ENCODE measurements around the gene PSG11.
A peak's percentile ranks its signal among the peaks of the same experiment; 100 is the strongest.
"Not testable (repeated sequence)": the region's sequence is repeated elsewhere in the genome, so short reads cannot be mapped to it uniquely, and the experiment has no call there.

PSG11 gene

GRCh38 chr19:43026369-43026768, at the start of gene PSG11:
TSS of gene PSG11 (minus strand) at chr19:43026469. CDS start at chr19:43026372, 97 bp downstream.
- not testable (repeated sequence) for DNase-seq

- not testable (repeated sequence) for DNase-seq
These were observed 36.1 kb upstream of the PSG11 start for GRCh38 chr19:43062418-43062817.

GRCh38 chr19:43061326-43061725, 35.1 kb upstream of the PSG11 start:
- DNase-seq: not testable (repeated sequence)

DNA sequence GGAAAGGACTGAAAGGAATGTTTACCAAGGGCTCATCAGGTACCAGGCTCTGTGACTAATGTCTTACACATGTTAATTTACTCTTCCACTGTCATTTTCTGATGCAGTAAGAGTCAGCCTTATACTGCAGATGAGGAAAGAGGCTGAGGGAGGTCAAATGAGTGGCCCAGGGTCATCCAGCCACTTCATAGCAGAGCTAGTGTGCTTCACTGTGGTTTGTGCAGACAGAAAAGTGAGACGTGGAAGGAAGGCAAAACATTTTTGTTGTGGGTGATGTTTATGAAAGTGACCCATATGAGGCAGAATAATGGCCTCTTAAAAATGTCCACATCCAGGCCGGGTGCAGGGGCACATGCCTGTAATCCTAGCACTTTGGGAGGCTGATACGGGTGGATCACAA, 34.0 kb upstream of the PSG11 start:
- DNase-seq: not testable (repeated sequence)

GRCh38 chr19:43059482-43059881, 33.2 kb upstream of the PSG11 start:
- not testable (repeated sequence) for DNase-seq

DNA sequence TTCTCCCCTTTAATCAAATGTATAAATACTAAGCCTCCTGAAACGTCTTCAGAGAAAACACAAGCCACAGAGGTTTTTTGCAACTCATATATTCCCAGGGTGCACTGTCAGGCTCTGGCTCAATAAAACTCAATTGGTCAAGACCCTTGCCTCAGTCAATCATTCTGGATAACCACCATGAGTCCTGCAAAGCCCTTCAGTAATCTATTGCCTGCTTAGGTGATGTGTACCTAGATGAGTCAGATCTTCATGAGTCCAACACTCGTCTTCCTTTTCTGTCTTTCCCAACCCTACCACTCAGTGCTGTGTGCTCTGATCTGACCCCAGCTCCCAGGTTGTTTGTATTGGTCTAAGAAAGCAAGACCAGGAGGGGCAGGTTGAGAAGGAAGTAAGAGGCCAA, 32.2 kb upstream of the PSG11 start:
- not testable (repeated sequence) for DNase-seq

DNA sequence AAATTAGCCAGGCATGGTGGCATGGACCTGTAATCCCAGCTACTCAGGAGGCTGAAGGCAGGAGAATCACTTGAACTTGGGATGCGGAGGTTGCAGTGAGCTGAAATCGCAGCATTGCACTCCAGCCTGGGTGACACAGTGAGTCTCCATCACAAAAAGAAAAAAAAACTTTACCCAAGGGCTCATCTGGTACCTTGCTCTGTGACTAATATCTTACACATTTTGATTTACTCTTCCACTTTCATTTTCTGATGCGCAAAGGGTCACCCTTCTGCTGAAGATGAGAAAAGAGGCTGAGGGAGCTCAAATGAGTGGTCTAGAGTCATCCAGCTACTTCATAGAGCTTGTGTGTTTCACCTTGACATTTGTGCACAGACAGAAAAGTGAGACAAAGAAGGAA, 21.7 kb upstream of the PSG11 start:
- DNase-seq: not testable (repeated sequence)

GRCh38 chr19:43046578-43046977, 20.3 kb upstream of the PSG11 start:
- not testable (repeated sequence) for DNase-seq

DNA sequence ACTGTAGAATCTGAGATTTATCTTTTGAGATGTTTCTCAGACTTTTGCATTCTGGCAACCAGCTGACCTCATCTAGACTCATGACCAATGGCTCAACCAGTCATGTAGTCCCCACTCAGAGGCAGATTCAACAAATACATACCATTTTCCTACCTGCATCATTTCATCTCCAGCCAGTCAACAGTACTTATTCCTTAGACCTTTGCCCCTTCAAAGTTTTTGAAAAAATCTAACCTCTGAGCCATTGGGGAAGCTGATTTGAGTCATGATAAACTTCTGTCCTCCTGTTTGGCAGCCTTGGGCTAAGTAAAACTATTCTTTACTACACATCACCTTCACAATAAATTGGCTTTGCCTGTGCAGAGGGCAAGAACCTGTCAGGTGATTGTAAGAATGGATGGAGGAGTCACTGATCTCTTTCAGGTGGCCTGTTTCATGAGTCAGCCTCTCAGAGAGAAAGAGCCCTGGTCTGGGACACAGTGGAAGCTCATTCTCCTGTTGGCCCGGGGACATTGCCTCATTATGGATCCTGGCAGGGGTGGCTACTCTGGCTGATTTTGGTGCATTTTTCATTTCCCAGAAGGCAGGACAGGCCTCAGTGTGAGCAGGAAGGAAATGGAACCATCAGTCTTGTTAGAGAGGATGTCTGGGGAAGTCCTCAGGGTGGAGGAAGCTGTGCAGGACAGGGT, 17.4 kb upstream of the PSG11 start:
- DNase-seq: not testable (repeated sequence)

DNA sequence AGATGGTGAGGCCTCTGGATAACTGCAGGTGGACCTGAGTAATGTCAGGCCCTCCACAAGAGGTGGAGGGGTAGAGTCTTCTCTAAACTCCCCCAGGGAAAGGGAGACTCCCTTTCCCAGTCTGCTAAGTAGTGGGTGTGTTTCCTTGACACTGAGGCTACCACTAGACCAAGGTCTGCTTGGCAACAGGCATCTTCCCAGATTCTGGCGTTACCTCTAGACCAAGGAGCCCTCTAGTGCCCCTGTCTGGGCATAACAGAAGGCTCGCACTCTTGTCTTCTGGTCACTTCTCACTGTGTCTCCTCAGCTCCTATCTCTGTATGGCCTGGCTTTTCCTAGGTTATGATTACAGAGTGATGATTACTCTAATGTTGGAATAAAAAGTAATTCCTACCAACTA, 5.4 kb upstream of the PSG11 start:
- DNase-seq: not testable (repeated sequence)

DNA sequence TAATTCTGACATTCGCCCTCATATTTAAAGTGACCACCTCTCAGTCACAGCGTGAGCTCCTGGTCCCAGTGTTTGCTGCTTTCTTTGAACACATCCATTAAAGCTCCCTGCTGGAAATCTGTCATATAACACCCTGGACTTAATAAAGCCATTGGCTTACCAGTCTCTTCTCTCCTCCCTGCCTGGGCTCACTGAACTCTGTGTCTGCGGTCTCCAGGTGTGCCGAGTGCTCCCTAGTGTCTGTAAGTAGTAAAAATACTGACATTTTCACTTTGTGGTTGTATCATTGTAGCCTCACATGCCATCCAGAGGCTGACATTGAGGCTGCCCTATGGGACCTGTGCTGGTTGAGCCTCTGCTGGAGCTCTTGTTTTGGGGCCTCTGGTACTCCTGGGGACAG, 2.6 kb upstream of the PSG11 start:
- no peak for DNase-seq

DNA sequence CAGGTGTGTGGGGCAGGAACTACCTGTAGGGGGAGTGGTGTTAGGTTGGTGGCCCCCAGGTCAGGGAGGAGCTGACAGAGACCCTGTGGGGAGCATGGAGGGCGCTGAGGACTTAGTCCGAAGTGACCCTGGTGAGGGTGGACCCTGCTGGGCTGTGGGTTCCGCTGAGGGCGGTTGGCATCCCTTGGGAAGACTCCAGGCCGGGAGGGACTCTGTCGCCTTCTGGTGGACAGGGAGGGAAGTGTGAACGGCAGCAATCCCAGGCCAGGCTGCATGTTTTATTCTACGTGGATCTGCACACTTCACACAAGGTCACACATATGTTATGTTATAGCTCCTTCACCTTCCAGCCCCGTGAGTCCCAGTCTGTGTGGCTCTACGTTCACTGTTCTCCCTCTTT, 1.7 kb upstream of the PSG11 start:
- not testable (repeated sequence) for DNase-seq

- not testable (repeated sequence) for DNase-seq
These were observed 792 bp upstream of the PSG11 start for GRCh38 chr19:43027061-43027460.

- not testable (repeated sequence) for DNase-seq
These were observed 4.2 kb downstream of the PSG11 start for GRCh38 chr19:43022098-43022497.

- DNase-seq: not testable (repeated sequence)
These were observed 4.6 kb downstream of the PSG11 start for GRCh38 chr19:43021629-43022028.

- DNase-seq: not testable (repeated sequence)
These were observed 6.7 kb downstream of the PSG11 start for GRCh38 chr19:43019588-43019987.

GRCh38 chr19:43005841-43006240, 20.4 kb downstream of the PSG11 start:
- DNase-seq: not testable (repeated sequence)

- DNase-seq: not testable (repeated sequence)
These were observed 21.4 kb downstream of the PSG11 start for GRCh38 chr19:43004846-43005245.

DNA sequence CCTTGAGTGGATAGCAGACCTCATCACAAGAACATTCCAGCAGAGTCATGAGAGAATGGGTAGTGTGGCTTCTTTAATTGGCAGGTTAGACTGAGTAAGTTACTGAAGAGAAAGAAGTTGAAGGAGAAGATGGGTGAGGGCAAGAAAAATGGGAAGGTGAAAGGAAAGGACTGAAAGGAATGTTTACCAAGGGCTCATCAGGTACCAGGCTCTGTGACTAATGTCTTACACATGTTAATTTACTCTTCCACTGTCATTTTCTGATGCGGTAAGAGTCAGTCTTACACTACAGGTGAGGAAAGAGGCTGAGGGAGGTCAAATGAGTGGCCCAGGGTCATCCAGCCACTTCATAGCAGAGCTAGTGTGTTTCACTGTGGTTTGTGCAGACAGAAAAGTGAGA, 22.6 kb downstream of the PSG11 start:
- not testable (repeated sequence) for DNase-seq

- DNase-seq: not testable (repeated sequence)
These were observed 23.3 kb downstream of the PSG11 start for GRCh38 chr19:43002948-43003347.

DNA sequence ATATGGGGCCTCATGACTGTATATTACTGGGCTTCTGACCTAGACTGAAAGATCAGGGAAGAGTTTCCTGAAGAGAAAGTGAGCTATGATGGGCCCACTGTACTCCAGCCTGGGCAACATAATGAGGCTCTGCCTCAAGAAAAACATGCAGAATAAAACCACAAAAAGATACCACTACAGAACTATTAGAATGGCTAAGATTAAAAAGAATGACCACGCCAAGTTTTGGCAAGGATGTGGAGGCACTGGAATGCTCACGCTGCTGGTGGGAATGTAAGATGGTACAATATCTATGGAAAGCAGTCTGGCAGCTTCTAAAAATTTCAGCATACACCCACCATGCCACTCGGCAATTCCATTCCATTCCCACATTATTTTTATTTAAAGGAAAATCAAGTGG, 30.1 kb downstream of the PSG11 start:
- DNase-seq: not testable (repeated sequence)

- DNase-seq: not testable (repeated sequence)
These were observed 34.2 kb downstream of the PSG11 start for GRCh38 chr19:42992029-42992604.

GRCh38 chr19:42989851-42990250, 36.4 kb downstream of the PSG11 start:
- peak; percentile 89 for DNase-seq

DNA sequence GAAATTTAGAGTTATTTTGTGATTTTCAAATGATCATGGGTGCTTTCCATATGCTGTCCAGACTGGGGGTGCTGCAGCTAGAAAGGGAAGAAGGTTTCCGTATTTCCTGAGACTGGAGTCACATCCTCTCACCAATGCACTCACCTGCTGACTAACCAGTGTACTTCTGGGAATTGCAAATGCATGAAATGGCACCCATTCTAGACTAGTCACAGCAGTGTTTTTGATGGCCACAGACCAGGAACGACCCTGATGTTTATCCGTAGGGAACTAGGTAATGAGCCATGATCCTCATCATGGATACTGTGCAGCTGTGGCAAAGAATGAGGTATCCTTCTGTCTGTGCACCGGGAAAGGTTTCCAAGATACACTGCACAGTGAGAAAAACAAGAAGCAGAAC, 37.1 kb downstream of the PSG11 start:
- not testable (repeated sequence) for DNase-seq

- not testable (repeated sequence) for DNase-seq
These were observed 38.1 kb downstream of the PSG11 start for GRCh38 chr19:42988206-42988605.
